Fibroblast of skin of abdomen (primary cell): ENCODE results near the gene BAHCC1.

Experiments
- DNase-seq: peaks from one replicate; pipeline ENCODE4 v3.0.0-alpha.2; 2013

BAHCC1 gene

GRCh38 chr17:81367171-81367570 lies 28.1 kb upstream of the BAHCC1 start:
- DNase-seq = no peak

- no peak for DNase-seq
These were observed 26.9 kb upstream of the BAHCC1 start for GRCh38 chr17:81368161-81369022.

DNA sequence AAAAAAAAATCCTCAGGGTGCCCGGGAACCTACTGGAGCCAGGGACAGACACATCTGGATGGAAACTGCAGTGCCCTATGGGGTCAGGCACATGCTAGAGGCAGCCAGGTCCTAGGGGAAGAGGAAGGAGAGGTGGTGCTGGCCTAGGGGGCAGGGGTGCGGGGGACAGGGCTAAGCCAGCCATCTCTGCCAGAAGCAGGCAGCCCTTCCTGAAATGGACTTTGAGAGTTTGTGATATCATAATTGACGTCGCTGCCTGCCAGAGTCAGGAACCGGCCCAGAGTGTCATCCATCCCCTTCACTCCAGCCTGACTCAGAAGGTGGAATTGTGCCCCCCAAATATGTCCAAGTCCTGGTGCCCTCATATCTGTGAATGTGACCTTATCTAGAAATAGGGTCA lies 25.0 kb upstream of the BAHCC1 start:
- no peak for DNase-seq

DNA sequence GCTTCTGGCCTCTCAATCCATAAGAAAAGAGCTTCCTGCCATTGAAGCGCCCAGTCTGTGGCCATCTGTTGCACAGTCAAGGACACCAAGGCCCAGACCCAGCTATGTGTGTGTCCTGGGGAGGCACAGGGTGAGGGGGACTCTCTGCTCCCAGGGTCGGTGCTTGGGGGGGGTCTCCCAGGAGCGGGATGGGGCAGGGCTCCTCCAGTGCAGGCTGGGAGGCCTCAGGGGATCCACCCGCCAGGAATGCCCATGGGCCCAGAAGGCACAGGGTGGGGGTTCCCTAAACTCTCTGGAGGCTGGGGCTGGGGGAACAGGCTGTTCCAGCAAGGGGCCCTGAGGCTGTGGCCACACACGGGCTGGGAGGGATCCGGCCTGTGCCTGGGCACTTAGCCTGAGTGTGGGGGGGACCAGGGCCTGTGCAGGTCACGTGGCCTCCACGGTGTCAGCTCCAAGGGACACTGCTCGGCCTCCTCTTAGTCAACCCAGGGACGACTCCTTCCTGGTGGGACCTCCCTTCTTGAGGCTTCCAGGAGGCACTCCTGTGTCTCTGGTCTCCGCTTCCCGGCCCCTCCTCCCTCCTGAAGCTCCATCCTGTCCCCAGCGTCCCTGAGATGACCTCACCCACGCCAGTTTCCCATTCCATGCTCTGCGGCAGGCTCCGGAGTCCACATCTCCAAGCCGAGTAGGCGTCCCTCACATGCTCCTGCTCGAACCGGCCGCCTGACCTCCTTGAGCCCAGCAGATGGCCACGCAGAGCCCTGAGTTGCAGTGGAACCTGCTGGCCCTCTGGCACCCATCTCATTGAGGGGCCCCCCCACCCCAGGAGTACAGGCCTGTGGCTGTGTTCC lies 23.1 kb upstream of the BAHCC1 start:
- DNase-seq = no peak

- no peak for DNase-seq
These were observed 21.6 kb upstream of the BAHCC1 start for GRCh38 chr17:81373536-81374160.

DNA sequence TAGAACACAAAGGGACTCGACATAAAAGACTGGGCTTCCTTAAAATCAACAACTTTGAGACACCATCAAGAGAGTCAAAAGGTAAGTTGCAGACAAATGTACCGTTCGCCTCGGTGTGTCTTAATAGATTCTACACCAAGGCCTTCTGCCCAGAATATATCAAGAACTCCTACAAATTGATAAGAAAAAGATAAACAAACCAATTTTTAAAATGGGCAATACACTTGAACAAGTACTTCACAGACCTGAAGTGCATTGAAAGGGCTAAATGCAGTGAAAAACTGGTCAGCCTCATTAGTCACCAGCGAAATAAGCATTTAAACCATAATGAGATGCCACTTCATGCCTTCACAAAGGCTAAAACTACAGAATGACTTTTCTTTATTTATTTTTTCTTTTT lies 20.4 kb upstream of the BAHCC1 start:
- no peak for DNase-seq

GRCh38 chr17:81376946-81377714 lies 18.1 kb upstream of the BAHCC1 start:
- DNase-seq = no peak

- DNase-seq = no peak
These were observed 16.2 kb upstream of the BAHCC1 start for GRCh38 chr17:81378941-81379511.

GRCh38 chr17:81379523-81379942 lies 15.7 kb upstream of the BAHCC1 start:
- no peak for DNase-seq

- DNase-seq = no peak
These were observed 15.1 kb upstream of the BAHCC1 start for GRCh38 chr17:81380131-81380530.

DNA sequence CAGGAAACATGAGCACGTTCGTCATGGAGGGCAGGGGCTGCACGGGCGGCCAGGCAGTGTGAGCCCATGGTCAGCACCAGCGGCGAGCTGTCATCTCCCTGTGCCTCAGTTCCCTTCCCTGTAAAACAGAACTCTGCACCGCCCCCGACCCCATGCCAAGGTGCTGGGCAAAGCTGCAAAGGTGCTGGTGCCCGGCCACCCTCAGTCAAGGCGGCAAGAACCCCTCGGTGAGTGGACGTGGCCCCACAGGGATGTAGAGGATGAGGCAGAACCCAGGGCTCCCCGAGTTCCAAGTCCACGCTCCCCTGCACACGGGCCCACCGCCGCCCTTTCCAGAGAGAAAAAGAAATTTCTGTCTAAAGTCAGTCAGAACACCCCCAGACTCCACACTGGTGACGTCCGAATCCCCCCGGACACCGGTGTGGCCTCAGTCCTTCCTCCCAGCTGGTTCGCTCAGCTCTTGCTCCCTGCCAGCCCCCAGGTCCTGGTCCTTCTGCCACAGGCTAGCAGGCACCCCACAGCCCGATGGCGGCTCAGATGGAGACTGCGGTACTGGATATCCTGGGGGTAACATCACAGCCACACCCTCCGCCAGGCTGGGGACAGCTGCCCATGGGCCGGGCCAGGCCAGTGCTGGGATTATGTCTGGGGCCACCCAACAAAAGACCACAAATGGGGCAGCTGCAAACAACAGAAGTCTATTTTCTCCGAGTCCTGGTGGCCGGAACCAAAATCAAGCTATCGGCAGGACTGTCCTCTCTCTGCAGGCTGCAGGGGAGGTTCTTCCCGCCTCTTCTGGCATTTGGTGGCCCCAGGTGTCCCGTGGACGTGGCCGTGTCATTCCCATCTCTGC lies 14.4 kb upstream of the BAHCC1 start:
- no peak for DNase-seq

GRCh38 chr17:81381632-81382577 lies 13.4 kb upstream of the BAHCC1 start:
- DNase-seq = no peak

GRCh38 chr17:81382851-81383250 lies 12.4 kb upstream of the BAHCC1 start:
- DNase-seq = no peak

DNA sequence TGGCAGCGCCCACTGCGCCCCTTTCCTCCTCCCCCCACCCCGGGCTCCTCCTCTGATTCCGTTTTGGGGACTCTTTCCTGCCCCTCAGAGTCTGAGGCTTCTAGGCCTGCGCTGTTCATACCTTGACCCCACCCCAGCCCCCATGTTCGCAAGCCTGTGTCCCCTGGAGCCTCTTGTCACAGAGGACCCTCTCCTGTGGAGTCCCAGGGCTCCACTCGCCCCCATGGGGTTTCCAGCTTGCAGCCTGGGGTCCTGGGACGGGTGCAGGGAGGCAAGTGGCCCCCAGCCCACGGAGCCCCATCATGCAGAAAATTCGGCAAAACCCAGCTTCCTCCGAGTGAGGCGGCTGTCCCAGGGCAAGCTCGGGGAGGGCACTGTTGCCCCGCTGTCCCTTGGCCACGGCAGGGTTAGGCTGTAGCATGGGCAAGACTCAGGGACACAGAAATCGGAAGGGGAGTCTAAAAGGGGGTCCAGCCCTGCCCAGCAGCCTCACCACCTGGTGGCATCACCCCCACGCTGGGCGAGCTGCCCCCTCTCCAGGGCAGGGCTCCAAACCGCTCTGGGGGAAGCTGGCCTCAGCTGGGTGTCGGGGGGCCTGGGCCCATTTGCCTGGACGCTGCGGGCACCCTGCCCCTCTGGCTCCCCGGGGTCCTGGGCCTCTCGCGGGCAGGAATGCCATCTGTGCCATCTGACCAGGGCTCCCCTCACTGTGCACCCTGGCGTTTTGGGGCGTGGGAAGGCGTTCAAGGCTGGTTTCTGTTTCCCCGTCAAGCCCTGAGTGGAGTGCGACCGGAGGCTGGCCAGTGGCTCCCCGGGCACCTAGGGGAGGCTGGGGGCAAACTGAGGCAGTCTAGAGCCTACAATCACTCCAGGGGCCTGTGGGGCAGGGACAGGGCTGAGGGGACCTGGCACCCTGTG lies 11.5 kb upstream of the BAHCC1 start:
- no peak for DNase-seq

GRCh38 chr17:81384929-81385319 lies 10.3 kb upstream of the BAHCC1 start:
- DNase-seq = no peak

- DNase-seq = no peak
These were observed 9.7 kb upstream of the BAHCC1 start for GRCh38 chr17:81385320-81386111.

GRCh38 chr17:81386141-81386645 lies 9.1 kb upstream of the BAHCC1 start:
- no peak for DNase-seq

DNA sequence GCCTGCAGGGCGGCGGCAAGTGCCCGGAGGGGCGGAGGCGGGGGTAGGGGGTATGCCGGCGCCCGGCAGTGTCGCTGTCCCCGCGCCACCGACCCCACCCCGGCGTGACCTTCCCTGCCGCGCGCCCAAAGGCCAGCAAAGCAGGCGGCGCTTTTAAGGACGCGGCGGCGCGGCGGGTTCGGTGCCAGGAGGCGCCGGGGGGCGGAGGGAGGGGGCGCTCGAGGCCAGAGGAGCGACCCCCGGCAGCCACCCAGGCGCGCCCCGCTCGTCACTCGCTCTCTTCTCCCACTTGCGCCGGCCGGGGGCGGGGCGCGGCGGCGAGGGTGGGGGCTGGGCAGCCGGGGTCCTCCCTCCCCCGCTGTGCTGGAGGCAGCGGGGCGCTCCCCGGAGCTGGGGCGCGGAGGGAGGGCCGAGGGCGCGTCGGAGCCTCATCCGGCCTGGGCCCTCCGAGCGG lies 8.6 kb upstream of the BAHCC1 start:
- no peak for DNase-seq
